GM06990 (cell line): ENCODE data around the gene CSTB.
"Not testable (repeated sequence)": the region's sequence is repeated elsewhere in the genome, so short reads cannot be mapped to it uniquely, and the experiment has no call there.

Experiments used
- DNase-seq: peaks from one replicate; pipeline ENCODE4 v3.0.0-alpha.2; 2011; ENCODE audit not compliant: insufficient read length; ENCODE audit errors: extremely low read depth
- H3K27me3 ChIP-seq: replicated peaks from 2 replicates; pipeline ENCODE4 v1.6.0; 2011; ENCODE audit warnings: low read length; ENCODE audit not compliant: control insufficient read depth, insufficient read depth
- H3K36me3 ChIP-seq: 2 replicates; pipeline ENCODE4 v1.5.1; 2011; ENCODE audit warnings: low read length; ENCODE audit not compliant: control insufficient read depth, insufficient read depth
- H3K4me3 ChIP-seq: replicated peaks from 2 replicates; pipeline ENCODE4 v1.5.1; 2011; ENCODE audit warnings: low read depth, mild to moderate bottlenecking, control low read depth, low read length
- TF ChIP-seq, protein P1 (sequence below): IDR thresholded peaks from 2 replicates; pipeline ENCODE4 v1.5.1; 2011; ENCODE audit warnings: low read length, control low read depth, mild to moderate bottlenecking, inconsistent platforms; ENCODE audit not compliant: insufficient read depth, poor library complexity, severe bottlenecking

Gene CSTB, protein sequence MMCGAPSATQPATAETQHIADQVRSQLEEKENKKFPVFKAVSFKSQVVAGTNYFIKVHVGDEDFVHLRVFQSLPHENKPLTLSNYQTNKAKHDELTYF

DNA sequence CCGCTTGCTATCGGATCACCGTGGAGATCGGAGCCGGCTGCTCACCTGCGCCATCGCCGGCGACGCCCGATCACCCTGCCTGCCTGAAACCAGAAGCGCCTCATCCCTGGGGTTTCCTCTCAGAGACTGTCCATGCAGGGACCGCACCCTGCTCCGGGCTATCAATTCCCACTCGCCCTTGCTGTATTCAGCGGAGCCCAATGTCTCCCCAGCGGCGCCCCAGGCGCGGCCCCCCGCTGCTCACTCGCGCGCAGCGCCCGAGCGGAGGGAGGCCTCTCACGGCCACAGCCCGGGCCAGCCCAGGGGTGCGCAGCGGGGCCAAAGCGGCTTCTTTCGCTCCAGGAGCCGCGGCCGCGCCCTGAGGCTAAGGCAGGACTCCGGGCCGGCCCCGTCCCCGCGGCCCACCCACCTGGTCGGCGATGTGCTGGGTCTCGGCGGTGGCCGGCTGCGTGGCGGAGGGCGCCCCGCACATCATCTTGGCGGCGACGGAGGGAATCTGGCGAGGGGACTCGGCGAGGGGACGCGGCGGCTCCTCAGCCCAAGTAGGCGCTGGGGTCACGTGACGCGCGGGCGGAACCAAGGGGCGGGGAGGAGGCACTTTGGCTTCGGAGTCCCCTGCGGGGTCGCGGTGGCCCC, at the start of gene CSTB:
Gene CSTB (minus strand): TSS at position 514 of the 636 bp plus-strand sequence. CDS start 39 bp downstream, at position 475.
- DNase-seq = peak; percentile 84
- peak within 1 kb of the TSS; percentile 62 for H3K4me3 ChIP-seq
- H3K27me3 ChIP-seq = no peaks in the 10 kb centered on the region
- TF ChIP-seq, protein P1, sequence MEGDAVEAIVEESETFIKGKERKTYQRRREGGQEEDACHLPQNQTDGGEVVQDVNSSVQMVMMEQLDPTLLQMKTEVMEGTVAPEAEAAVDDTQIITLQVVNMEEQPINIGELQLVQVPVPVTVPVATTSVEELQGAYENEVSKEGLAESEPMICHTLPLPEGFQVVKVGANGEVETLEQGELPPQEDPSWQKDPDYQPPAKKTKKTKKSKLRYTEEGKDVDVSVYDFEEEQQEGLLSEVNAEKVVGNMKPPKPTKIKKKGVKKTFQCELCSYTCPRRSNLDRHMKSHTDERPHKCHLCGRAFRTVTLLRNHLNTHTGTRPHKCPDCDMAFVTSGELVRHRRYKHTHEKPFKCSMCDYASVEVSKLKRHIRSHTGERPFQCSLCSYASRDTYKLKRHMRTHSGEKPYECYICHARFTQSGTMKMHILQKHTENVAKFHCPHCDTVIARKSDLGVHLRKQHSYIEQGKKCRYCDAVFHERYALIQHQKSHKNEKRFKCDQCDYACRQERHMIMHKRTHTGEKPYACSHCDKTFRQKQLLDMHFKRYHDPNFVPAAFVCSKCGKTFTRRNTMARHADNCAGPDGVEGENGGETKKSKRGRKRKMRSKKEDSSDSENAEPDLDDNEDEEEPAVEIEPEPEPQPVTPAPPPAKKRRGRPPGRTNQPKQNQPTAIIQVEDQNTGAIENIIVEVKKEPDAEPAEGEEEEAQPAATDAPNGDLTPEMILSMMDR = no peak
- H3K36me3 ChIP-seq = peaks cover 5% of the 10 kb centered on the region

DNA sequence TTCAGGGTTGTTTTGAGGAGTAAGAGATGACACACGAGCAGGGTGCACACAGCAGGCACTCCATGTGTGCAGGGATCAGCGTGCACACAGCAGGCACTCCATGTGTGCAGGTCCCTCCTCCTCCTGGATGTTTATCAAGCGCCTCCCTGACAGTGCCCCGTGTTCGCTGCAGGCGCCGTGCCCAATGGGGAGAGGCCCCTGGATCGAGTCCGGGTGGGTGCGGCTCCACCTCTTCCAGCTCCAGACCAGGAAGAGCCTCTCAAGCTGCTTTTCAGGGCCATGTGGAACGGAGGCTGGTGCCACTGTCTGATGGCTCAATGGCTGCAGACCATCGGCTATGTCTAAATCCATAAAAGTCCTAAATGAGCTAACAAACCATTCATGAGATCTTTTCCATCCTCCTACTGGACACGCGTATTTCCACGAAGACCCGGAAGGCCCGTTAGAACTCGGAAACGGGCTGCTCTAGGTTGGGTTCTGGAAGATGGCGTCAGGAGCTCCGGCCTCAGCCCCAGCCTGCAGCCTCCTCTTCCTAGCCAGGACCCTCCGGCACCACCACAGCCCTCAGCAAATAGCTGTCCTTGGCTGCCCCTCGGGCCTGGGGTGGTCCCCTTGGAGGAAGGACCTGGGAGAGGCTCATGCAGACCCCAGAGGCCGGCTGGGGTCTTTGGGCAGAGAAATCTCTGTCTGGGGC, 49.3 kb upstream of the CSTB start:
- H3K36me3 ChIP-seq = no peaks in the 10 kb centered on the region
- no peak overlapping the region for H3K4me3 ChIP-seq
- no peak for DNase-seq
- TF ChIP-seq, protein P1 = no peak
- no peaks in the 10 kb centered on the region for H3K27me3 ChIP-seq

DNA sequence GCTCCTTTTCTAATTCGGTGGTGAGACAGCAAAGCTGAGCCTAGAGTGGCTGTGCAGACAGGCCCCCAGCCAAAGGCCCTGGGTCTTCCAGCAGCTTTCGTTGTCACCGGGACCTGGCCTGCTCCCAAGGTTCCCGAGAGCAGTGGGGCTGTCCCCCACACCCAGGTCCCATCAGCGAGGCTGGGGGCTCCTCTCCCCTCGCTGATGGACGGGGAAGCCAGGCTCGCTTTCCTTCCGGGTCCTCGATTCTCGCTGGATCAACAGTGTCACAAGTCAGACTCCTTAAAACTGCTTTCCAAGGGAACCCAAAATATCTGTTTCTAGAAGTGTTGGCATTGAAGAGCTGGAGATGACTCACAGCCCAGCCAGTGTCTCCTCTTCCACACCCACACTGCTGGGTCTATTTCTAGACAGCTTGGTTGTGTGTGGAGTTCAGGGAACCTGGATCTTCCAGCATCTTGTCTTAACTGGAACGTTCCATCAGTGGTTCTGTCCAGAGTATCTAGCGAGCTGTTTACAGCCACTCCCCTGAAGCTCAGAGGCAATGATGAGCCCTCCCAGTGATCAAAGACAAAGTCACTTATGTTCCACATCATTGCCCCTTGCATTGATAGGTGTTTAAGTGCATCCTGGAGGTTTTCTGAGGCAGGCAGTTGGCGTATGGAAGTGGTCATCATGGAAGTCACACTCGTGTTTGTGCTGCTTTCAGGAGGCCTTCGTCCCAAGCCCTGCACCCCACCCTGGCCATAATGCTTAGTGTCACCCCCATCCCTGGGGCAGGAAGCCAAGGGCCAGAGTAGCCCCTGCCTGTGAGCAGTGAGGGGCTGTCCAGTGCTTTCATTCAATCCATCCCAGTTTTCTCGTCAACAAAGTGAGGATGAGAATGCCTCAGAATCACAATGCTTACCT, 48.5 kb upstream of the CSTB start:
- DNase-seq = no peak
- TF ChIP-seq, protein P1 = no peak
- Histone ChIP-seq H3K4me3 (no peak overlapping the region), H3K27me3 (no peaks in the 10 kb centered on the region), H3K36me3 (no peaks in the 10 kb centered on the region)

DNA sequence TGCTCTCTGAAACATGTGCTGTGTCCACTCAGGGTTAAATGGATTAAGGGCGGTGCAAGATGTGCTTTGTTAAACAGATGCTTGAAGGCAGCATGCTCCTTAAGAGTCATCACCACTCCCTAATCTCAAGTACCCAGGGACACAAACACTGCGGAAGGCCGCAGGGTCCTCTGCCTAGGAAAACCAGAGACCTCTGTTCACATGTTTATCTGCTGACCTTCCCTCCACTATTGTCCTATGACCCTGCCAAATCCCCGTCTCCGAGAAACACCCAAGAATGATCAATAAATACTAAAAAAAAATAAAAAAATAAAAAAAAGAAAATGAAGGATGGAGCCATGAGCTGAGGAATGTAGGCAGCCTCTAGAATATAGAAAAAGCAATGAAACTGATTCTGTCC, 46.6 kb upstream of the CSTB start:
- not testable (repeated sequence) for H3K4me3 ChIP-seq, DNase-seq, H3K36me3 ChIP-seq, H3K27me3 ChIP-seq

DNA sequence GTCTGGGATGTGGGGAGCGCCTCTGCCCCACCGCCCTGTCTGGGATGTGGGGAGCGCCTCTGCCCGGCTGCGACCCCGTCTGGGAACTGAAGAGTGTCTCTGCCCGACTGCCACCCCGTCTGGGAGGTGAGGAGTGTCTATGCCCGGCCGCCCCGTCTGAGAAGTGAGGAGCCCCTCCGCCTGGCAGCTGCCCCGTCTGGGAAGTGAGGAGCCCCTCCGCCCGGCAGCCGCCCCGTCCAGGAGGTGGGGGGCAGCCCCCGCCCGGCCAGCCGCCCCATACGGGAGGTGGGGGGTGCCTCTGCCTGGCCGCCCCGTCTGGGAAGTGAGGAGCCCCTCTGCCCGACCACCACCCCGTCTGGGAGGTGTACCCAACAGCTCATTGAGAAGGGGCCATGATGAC, 46.1 kb upstream of the CSTB start:
- not testable (repeated sequence) for H3K36me3 ChIP-seq, H3K27me3 ChIP-seq, DNase-seq, H3K4me3 ChIP-seq

DNA sequence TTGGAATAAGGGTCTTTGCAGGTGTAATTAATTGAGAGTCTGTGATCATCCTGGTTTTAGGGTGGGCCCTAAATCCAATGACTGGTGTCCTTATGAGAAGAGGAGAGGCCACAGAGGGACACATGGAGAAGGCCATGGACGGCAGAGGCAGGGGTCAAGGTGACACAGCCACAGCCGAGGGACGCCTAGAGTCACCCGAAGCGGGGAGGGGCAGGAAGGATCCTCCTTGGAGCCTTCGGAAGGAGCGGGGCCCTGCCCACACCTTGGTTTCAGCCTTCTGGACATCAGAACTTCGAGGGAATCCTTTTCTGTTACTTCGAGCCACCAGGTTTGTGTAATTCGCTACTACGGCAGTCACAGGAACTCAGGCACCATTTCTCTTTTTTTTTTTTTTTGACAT, 44.4 kb upstream of the CSTB start:
- Histone ChIP-seq H3K36me3 (no peaks in the 10 kb centered on the region), H3K4me3 (no peak overlapping the region), H3K27me3 (no peaks in the 10 kb centered on the region)
- TF ChIP-seq, protein P1 = no peak
- no peak for DNase-seq
